ENCODE data around the gene PIM2. TPM values are rescaled to one million over a fixed set of nuclear protein-coding genes. Genes with fewer than 3 reads are reported as not detected.

PIM2 gene
- polyA plus RNA-seq, 2 of the 4 experiments (the other 2 are of a cell fraction) = 8.2 to 8.8 TPM

DNA sequence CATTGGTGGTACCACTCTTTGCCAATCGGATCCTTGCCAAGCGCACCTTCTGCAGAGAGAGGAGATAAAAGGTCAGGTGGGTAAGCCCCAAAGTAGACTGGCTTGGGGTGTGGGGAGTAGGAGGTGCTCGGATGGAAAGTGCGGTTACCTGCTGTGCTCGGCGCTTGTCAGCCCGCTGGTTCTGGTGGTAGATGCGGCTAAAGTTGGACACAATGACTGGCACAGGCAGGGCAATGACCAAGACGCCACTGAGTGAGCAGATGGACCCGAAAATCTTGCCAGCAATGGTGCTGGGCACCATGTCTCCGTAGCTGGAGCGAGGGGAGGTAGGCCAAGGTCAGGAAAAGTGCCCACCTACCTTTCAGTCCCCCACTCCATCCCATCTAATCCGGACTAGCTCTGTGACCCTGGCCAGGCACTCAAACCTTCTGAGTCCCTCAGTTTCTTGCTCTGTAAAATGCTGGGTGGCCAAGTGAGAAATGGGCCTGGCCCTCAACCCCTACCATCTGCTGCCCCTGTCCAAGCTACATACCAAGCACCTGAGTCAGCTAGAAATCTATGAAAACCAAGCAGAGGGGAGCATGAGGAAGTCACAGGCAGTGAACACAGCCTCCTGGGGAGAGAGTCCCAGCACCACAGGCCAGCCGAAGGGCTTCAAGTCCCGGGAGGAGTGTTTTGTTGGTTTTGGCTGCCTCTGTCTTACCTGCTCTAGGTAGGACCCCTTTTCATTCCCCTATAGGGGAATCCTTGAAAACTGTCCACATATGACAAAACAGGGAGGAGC is 48.2 kb upstream of the PIM2 start:
- H3K4me2 ChIP-seq = no peak overlapping the region
- 0 out of 6 replicates have a peak overlapping the region, but pooled peaks of 1 of the 2 experiments have one; percentile 12 for H3K27ac ChIP-seq
- FAIRE-seq = no peak
- 0 out of 6 replicates have a peak, but pooled peaks of 1 of the 2 experiments have one; percentile 26 for ATAC-seq
- ChIA-PET CTCF (interaction anchor here (1.1 to 1.5 kb wide), 3 partner anchors 9 to 77 kb away, joined by 3 to 4 read pairs (median 4); no protein-coding TSS in a partner anchor), POLR2A (interaction anchor here (0.6 kb wide), 1 partner anchor 33 kb away, joined by 7 read pairs; no protein-coding TSS in a partner anchor)
- no peaks in the 10 kb centered on the region for H3K9me3 ChIP-seq
- H3K4me1 ChIP-seq = peaks cover 10% of the 10 kb centered on the region
- no peak for TF ChIP-seq SMC3 (IDR thresholded peaks at IDR 0.05)
- TF ChIP-seq MYC (IDR thresholded peaks at IDR 0.05; ENCODE audit: borderline replicate concordance, low read length) = no peak
- TF ChIP-seq EP300 (IDR thresholded peaks at IDR 0.05) = no peak
- no peak for TF ChIP-seq RARB (CRISPR knock-in tag; IDR thresholded peaks at IDR 0.05)
- TF ChIP-seq PBX3 (IDR thresholded peaks at IDR 0.05) = no peak
- TF ChIP-seq, protein P1, sequence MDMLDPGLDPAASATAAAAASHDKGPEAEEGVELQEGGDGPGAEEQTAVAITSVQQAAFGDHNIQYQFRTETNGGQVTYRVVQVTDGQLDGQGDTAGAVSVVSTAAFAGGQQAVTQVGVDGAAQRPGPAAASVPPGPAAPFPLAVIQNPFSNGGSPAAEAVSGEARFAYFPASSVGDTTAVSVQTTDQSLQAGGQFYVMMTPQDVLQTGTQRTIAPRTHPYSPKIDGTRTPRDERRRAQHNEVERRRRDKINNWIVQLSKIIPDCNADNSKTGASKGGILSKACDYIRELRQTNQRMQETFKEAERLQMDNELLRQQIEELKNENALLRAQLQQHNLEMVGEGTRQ (IDR thresholded peaks at IDR 0.05) = no peak
- TF ChIP-seq FOSB (CRISPR knock-in tag; IDR thresholded peaks at IDR 0.05) = no peak
- no peak for TF ChIP-seq JUN (IDR thresholded peaks at IDR 0.05)
- no peak for TF ChIP-seq TP53 (CRISPR knock-in tag; IDR thresholded peaks at IDR 0.05)
- no peak for TF ChIP-seq ESRRA (IDR thresholded peaks at IDR 0.05; ENCODE audit: borderline replicate concordance, low read length)
- TF ChIP-seq HES2 (IDR thresholded peaks at IDR 0.05) = no peak
- TF ChIP-seq, protein P2, sequence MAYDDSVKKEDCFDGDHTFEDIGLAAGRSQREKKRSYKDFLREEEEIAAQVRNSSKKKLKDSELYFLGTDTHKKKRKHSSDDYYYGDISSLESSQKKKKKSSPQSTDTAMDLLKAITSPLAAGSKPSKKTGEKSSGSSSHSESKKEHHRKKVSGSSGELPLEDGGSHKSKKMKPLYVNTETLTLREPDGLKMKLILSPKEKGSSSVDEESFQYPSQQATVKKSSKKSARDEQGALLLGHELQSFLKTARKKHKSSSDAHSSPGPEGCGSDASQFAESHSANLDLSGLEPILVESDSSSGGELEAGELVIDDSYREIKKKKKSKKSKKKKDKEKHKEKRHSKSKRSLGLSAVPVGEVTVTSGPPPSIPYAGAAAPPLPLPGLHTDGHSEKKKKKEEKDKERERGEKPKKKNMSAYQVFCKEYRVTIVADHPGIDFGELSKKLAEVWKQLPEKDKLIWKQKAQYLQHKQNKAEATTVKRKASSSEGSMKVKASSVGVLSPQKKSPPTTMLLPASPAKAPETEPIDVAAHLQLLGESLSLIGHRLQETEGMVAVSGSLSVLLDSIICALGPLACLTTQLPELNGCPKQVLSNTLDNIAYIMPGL (CRISPR knock-in tag; IDR thresholded peaks at IDR 0.05; ENCODE audit: borderline replicate concordance) = no peak
- H3K4me3 ChIP-seq = no peak overlapping the region
- 80% methylated on average over 14 of the region's 15 CpGs for WGBS (ENCODE audit: missing lambda C conversion rate)
- DNase-seq (ENCODE audit: low read depth in 1 of 2, low spot score in 1 of 2) = no peak

DNA sequence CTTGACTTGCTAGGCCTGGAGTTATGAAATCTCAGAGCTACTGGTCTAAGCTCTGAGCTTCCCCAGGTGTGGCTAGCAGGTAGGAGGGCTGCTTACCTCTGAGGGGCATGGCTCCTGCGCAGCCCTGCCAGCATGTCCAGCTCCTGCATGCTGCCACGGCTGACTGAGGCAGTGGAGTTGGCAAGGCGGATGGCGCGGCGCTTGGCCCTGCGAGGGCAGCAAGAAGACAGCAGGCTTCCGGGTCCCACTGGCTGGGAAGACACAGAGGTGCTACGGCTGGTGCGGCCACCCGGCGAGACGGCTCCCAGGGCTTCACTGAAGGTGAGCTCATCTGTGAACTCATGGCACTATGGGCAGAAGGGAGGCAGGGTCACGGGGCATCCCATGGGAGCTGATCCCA is 47.1 kb upstream of the PIM2 start:
- CTCF ChIA-PET = interaction anchor here (0.5 to 1.6 kb wide), 6 partner anchors 12 to 146 kb away, joined by 3 to 6 read pairs (median 4); no protein-coding TSS in a partner anchor
- FAIRE-seq = no peak
- WGBS (ENCODE audit: missing lambda C conversion rate) = 88% methylated on average over 9 of the region's 14 CpGs
- Histone ChIP-seq H3K27ac (no peak overlapping the region), H3K4me1 (peaks cover 3% of the 10 kb centered on the region; the same call in 1 of the 3 replicates), H3K4me2 (no peak overlapping the region), H3K4me3 (no peak overlapping the region), H3K9me3 (no peaks in the 10 kb centered on the region)
- POLR2A ChIA-PET = no interaction called here
- TF ChIP-seq, protein P1 (IDR thresholded peaks at IDR 0.05) = no peak
- no peak for TF ChIP-seq CBX2 (IDR thresholded peaks at IDR 0.05; ENCODE audit: borderline replicate concordance, low read depth)
- TF ChIP-seq JUN (IDR thresholded peaks at IDR 0.05) = no peak
- TF ChIP-seq RNF2 (IDR thresholded peaks at IDR 0.05; ENCODE audit: borderline replicate concordance, low read depth) = no peak
- TF ChIP-seq KDM1A (IDR thresholded peaks at IDR 0.05; ENCODE audit: low read depth) = no peak
- TF ChIP-seq CBX8 (IDR thresholded peaks at IDR 0.05) = no peak
- TF ChIP-seq EHF (CRISPR knock-in tag; IDR thresholded peaks at IDR 0.05) = no peak
- TF ChIP-seq PHF8 (IDR thresholded peaks at IDR 0.05; ENCODE audit: borderline replicate concordance, low read depth) = no peak
- no peak for DNase-seq (ENCODE audit: low read depth in 1 of 2, low spot score in 1 of 2)
- no peak for ATAC-seq

All from A549 (cell line).